OCI-LY1 (cell line): ENCODE results near the gene MED6.

Experiments used
- CTCF ChIP-seq: fragments of 200-600 bp; sonication (generic), shearing (Covaris generic); IDR thresholded peaks from 2 replicates; pipeline ENCODE4 v1.5.1; 2017; ENCODE audit warnings: mild to moderate bottlenecking, antibody characterized with exemption, low read length, moderate library complexity, mixed read lengths
- EZH2 ChIP-seq: fragments of 200-600 bp; sonication (generic), shearing (Covaris generic); IDR thresholded peaks from 2 replicates; pipeline ENCODE4 v1.8.0; 2017; ENCODE audit warnings: borderline replicate concordance, mixed run types, mild to moderate bottlenecking, antibody characterized with exemption, low read length, moderate library complexity, mixed read lengths

GRCh38 chr14:70599345-70599744 is 1.1 kb downstream of the MED6 start:
- TF ChIP-seq CTCF, result no peak
- TF ChIP-seq EZH2, result no peak
